Endothelial cell (in vitro differentiated cells): ENCODE results near the gene PICK1. TPM values are rescaled to one million over a fixed set of nuclear protein-coding genes. Genes with fewer than 3 reads are reported as not detected.

Experiments used
- DNase-seq: peaks from one replicate; pipeline ENCODE4 v3.0.0; 2021; ENCODE audit warnings: low spot score
- H3K27ac Mint-ChIP-seq: one replicate; pipeline ENCODE4 v1.8.0; 2021; ENCODE audit warnings: mixed read lengths, inconsistent platforms; ENCODE audit not compliant: unreplicated experiment
- H3K27me3 Mint-ChIP-seq: one replicate; pipeline ENCODE4 v1.8.0; 2021; ENCODE audit warnings: mild to moderate bottlenecking, moderate library complexity, mixed read lengths, inconsistent platforms; ENCODE audit not compliant: unreplicated experiment
- H3K36me3 Mint-ChIP-seq: one replicate; pipeline ENCODE4 v1.8.0; 2021; ENCODE audit warnings: mild to moderate bottlenecking, low read depth, mixed read lengths, inconsistent platforms; ENCODE audit not compliant: unreplicated experiment
- H3K4me1 Mint-ChIP-seq: one replicate; pipeline ENCODE4 v1.8.0; 2021; ENCODE audit warnings: mild to moderate bottlenecking, mixed read lengths, inconsistent platforms; ENCODE audit not compliant: unreplicated experiment
- H3K4me3 Mint-ChIP-seq: one replicate; pipeline ENCODE4 v1.8.0; 2021; ENCODE audit warnings: mild to moderate bottlenecking, mixed read lengths, inconsistent platforms; ENCODE audit not compliant: unreplicated experiment
- H3K9me3 Mint-ChIP-seq: one replicate; pipeline ENCODE4 v1.8.0; 2021; ENCODE audit warnings: mixed read lengths, inconsistent platforms; ENCODE audit not compliant: unreplicated experiment
- CTCF ChIP-seq: fragments of 200-600 bp; sonication (generic); IDR thresholded peaks from one replicate; pipeline ENCODE4 v1.5.0; 2021; ENCODE audit warnings: antibody characterized with exemption; ENCODE audit not compliant: unreplicated experiment
- long read RNA-seq: library from polyadenylated mRNA; unstranded; transcript quantifications from one replicate; pipeline ENCODE4 v2.0.0, GENCODE V29; 2020; ENCODE audit not compliant: unreplicated experiment
- total RNA-seq: library from RNA; stranded (reverse); fragmentation: NEBNext Ultra II Directional; extraction: Animal tissue kit (Norgen Biotek cat#: 25700); gene quantifications from one replicate; pipeline ENCODE4 v1.2.1, GENCODE V29; 2021; ENCODE audit not compliant: unreplicated experiment

The PICK1 gene
- total RNA-seq = 24.1 TPM
- long read RNA-seq, partial matches to known transcripts = 2 of 12 reads
- long read RNA-seq, other reads (novel, unspliced or antisense) = 6 of 12 reads

DNA sequence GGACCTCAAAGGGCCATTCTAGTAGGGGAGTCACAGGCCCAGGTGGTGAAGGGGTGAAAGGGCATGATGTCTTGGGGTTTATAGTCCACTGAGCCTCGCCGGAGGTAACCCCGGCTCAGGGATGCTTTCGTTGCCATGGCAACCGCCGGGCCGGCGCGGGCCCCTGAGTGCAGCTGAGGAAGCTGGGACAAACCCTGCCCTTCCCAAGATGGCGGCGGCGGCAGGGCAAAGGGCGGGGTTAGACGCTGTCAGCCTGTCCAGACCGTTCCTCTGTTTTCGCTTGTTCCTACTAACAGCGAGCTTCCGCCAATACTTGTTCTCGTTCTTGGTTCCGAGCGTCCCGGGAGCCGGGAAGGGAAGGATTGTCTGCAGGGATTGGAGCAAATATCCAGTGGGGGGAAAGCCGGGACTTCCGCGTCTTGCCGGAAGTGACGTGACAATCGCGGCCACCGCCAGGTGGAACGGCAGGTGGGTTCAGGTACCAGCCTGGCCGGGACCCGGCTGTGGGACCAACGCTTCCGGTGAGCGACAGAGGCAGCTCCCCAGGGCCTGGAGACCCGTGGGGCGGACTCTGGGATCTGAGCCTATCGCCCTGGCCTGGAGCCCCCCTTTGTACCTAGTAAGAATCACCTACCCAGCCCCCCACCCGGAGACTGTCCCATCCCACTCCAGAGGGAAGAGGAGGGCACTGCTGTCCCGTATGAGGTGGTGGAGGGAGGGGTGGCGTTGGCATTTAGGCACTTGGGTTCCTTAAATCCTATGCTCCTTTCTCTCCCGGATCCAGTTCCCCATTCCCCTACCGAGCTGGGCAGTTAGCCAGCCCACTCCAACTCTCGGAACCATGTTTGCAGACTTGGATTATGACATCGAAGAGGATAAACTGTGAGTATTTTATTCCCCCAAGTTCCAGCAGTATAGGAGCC, at the start of gene PICK1:
PICK1 (plus strand) TSS at position 436 of the 923 bp plus-strand sequence; CDS start at position 842, 406 bp downstream.
- Mint-ChIP-seq H3K27ac (peak within 1 kb of the TSS; percentile 97), H3K4me1 (no peaks in the 10 kb centered on the region), H3K27me3 (peaks cover 2% of the 10 kb centered on the region), H3K36me3 (peaks cover 6% of the 10 kb centered on the region), H3K4me3 (peak within 1 kb of the TSS; percentile 94), H3K9me3 (no peaks in the 10 kb centered on the region)
- TF ChIP-seq CTCF = no peak
- DNase-seq = peak; percentile 88

DNA sequence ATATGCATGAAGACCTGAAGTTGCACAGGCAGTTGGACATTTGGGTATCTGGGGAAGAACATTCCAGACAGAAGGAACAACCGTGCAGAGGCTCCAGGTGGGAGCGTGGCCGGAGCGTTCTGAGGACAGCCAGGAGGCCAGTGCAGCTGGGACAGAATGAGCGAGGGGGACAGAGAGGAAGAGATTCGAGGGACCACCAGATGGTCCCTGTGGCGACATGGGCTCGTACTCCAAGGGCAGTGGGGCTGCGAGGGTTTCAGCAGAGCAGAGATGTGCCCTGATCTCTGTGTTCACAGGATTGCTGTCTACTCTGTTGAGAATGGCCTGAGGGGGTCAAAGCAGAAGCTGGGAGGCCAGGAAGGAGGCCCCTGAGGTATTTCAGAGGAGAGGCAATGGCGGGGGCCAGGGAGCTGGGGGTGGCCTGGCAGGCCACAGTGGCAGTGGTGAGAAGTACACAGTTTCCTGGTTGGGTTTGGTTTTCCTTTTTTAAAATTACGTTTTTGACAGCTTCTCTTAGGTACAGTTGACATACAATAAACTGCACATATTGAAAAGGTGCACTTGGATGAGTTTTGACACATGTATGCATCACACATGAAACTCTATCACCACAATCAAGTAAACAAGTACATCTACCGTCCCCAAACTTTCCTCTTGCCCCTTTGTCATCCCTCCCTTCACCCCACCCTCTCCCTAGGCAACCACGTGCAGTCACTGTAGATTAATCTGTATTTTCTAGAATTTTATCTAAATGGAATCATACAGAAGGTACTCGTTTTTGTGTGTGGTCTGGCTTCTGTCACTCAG, 48.0 kb upstream of the PICK1 start:
- TF ChIP-seq CTCF = no peak
- Mint-ChIP-seq H3K27me3 (no peaks in the 10 kb centered on the region), H3K4me3 (no peak overlapping the region), H3K27ac (no peak overlapping the region), H3K9me3 (no peaks in the 10 kb centered on the region), H3K4me1 (peaks cover 7% of the 10 kb centered on the region), H3K36me3 (no peaks in the 10 kb centered on the region)
- DNase-seq = no peak

- H3K4me1 Mint-ChIP-seq = peaks cover 7% of the 10 kb centered on the region
- no peaks in the 10 kb centered on the region for H3K9me3 Mint-ChIP-seq
- DNase-seq = no peak
- peaks cover 1% of the 10 kb centered on the region for H3K27me3 Mint-ChIP-seq
- no peak for TF ChIP-seq CTCF
- H3K4me3 Mint-ChIP-seq = no peak overlapping the region
- H3K36me3 Mint-ChIP-seq = peaks cover 3% of the 10 kb centered on the region
- no peak overlapping the region for H3K27ac Mint-ChIP-seq
Measured at GRCh38 chr22:38012604-38013072, 44.6 kb upstream of the PICK1 start.

- no peak for TF ChIP-seq CTCF
- DNase-seq = no peak
- Mint-ChIP-seq H3K4me3 (no peak overlapping the region), H3K4me1 (peaks cover 7% of the 10 kb centered on the region), H3K9me3 (no peaks in the 10 kb centered on the region), H3K36me3 (peaks cover 3% of the 10 kb centered on the region), H3K27ac (no peak overlapping the region), H3K27me3 (peaks cover 5% of the 10 kb centered on the region)
Measured at GRCh38 chr22:38014083-38014482, 43.1 kb upstream of the PICK1 start.
